HCT116 (cell line): Measurements from ENCODE around the gene KLHL6. TPM values are rescaled to one million over a fixed set of nuclear protein-coding genes. Genes with fewer than 3 reads are reported as not detected.

Experiments used
- ATAC-seq: fragments of 200-7000 bp; cut with Tn5 transposase; 2 replicates; pipeline ENCODE4 v1.9.1; 2020; ENCODE audit warnings: mild to moderate bottlenecking, moderate library complexity
- BruUV-seq: library from RNA; stranded (reverse); fragments of 400-500 nt; replicated peaks from 2 replicates; lab custom pipeline; 2021; lab: Mats Ljungman, UMichigan
- CTCF ChIA-PET: fragments of 300-600 bp; sonication (Branson Sonifier 250); formaldehyde crosslinking; loops from one replicate; lab custom pipeline; 2021; ENCODE audit warnings: antibody characterized with exemption; lab: Charles Lee
- POLR2A ChIA-PET: fragments of 300-600, 350-600 bp; sonication (Branson Sonifier 250); formaldehyde crosslinking; loops from one replicate; lab custom pipeline; 2021; ENCODE audit warnings: antibody characterized with exemption; lab: Charles Lee
- RAD21 ChIA-PET, 2 experiments: fragments of 300-600 bp; sonication (Branson Sonifier 250); formaldehyde crosslinking; loops; one replicate each; lab custom pipeline; 2023; ENCODE audit warnings: low total read pairs in 2 of 2; ENCODE audit not compliant: uncharacterized antibody in 2 of 2, unreplicated experiment in 2 of 2, low non-redundant PET in 1 of 2; lab: Charles Lee
- DNase-seq: peaks from one replicate; pipeline ENCODE4 v3.0.0-alpha.2; 2010; ENCODE audit warnings: low read depth, low spot score
- H2AFZ ChIP-seq: fragments of 200-600 bp; shearing (Covaris generic), sonication (generic); 2 replicates; pipeline ENCODE4 v1.6.1; 2017; ENCODE audit warnings: low read depth, mixed run types, mixed read lengths, antibody characterized with exemption, low read length; ENCODE audit not compliant: poor library complexity, severe bottlenecking
- H3K27ac ChIP-seq: 2 replicates; pipeline ENCODE4 v1.5.1; 2012; ENCODE audit warnings: low read depth, low read length
- H3K27me3 ChIP-seq: fragments of 200-600 bp; sonication (generic); 2 replicates; pipeline ENCODE4 v1.6.1; 2016; ENCODE audit warnings: mixed run types, low read length, mixed read lengths; ENCODE audit not compliant: insufficient read depth
- H3K36me3 ChIP-seq, 2 experiments: fragments of 200-500 bp in 1 of 2; fragments of 200-600 bp in 1 of 2; sonication (Bioruptor generic) in 1 of 2; sonication (generic) in 1 of 2; 2 replicates each; pipeline versions ENCODE4 v1.5.1 to v1.6.1; 2014 to 2016; ENCODE audit warnings: low read length in 2 of 2, inconsistent platforms in 1 of 2, mixed read lengths in 1 of 2, mixed run types in 1 of 2; ENCODE audit not compliant: insufficient read depth in 2 of 2, control insufficient read depth in 1 of 2
- H3K4me1 ChIP-seq, 2 experiments: fragments of 200-600 bp in 1 of 2; sonication (generic) in 1 of 2; 2 replicates each; pipeline versions ENCODE4 v1.5.1 to v1.6.1; 2012 to 2017; ENCODE audit warnings: low read length in 2 of 2, inconsistent platforms in 1 of 2, mild to moderate bottlenecking in 1 of 2, mixed read lengths in 1 of 2, mixed run types in 1 of 2, moderate library complexity in 1 of 2; ENCODE audit not compliant: insufficient read depth in 2 of 2, control insufficient read depth in 1 of 2
- H3K4me2 ChIP-seq: fragments of 200-600 bp; sonication (generic); 2 replicates; pipeline ENCODE4 v1.6.1; 2017; ENCODE audit warnings: mixed run types, low read length, mixed read lengths
- H3K4me3 ChIP-seq, 2 experiments: fragments of 200-600 bp in 1 of 2; sonication (generic) in 1 of 2; replicated peaks in 1 of 2; 2 replicates each; pipeline ENCODE4 v1.5.1; 2011 to 2016; ENCODE audit warnings: low read length in 2 of 2, control low read depth in 1 of 2, low read depth in 1 of 2, mild to moderate bottlenecking in 1 of 2, mixed read lengths in 1 of 2, mixed run types in 1 of 2
- H3K79me2 ChIP-seq: fragments of 200-600 bp; sonication (generic); 2 replicates; pipeline ENCODE4 v1.6.1; 2017; ENCODE audit warnings: mild to moderate bottlenecking, mixed run types, low read length, moderate library complexity, mixed read lengths; ENCODE audit not compliant: insufficient read depth
- H3K9ac ChIP-seq: fragments of 200-600 bp; sonication (generic); 2 replicates; pipeline ENCODE4 v1.6.1; 2016; ENCODE audit warnings: low read length, mixed read lengths
- H3K9me2 ChIP-seq: fragments of 200-600 bp; sonication (generic), shearing (Covaris generic); 2 replicates; pipeline ENCODE4 v1.6.1; 2017; ENCODE audit warnings: mixed run types, mild to moderate bottlenecking, moderate library complexity; ENCODE audit not compliant: insufficient read depth
- H3K9me3 ChIP-seq, 2 experiments: fragments of 200-500 bp in 1 of 2; fragments of 200-600 bp in 1 of 2; sonication (Bioruptor generic) in 1 of 2; sonication (generic) in 1 of 2; 2 replicates each; pipeline ENCODE4 v1.6.1; 2014 to 2017; ENCODE audit warnings: low read length in 2 of 2, mixed read lengths in 2 of 2, inconsistent platforms in 1 of 2, low read depth in 1 of 2, mild to moderate bottlenecking in 1 of 2, mixed run types in 1 of 2, moderate library complexity in 1 of 2; ENCODE audit not compliant: control insufficient read depth in 1 of 2, insufficient read depth in 1 of 2
- H4K20me1 ChIP-seq: fragments of 200-600 bp; sonication (generic), shearing (Covaris generic); 2 replicates; pipeline ENCODE4 v1.6.1; 2017; ENCODE audit warnings: mixed run types, mild to moderate bottlenecking, moderate library complexity; ENCODE audit not compliant: insufficient read depth
- CBX3 ChIP-seq: IDR thresholded peaks from 2 replicates; pipeline ENCODE4 v1.6.1; 2012; ENCODE audit warnings: low read depth
- CEBPB ChIP-seq: IDR thresholded peaks from 2 replicates; pipeline ENCODE4 v1.6.1; 2012; ENCODE audit warnings: low read depth
- EGR1 ChIP-seq: IDR thresholded peaks from 2 replicates; pipeline ENCODE4 v1.6.1; 2012; ENCODE audit warnings: low read depth
- ELF1 ChIP-seq: IDR thresholded peaks from 2 replicates; pipeline ENCODE4 v1.6.1; 2012; ENCODE audit warnings: low read depth, borderline replicate concordance
- EZH2 ChIP-seq: fragments of 200-600 bp; sonication (generic); IDR thresholded peaks from 2 replicates; pipeline ENCODE4 v1.6.1; 2017; ENCODE audit warnings: antibody characterized with exemption, mixed run types
- EZH2phosphoT487 ChIP-seq: fragments of 200-600 bp; IDR thresholded peaks from 2 replicates; pipeline ENCODE4 v1.6.1; 2018; ENCODE audit warnings: antibody characterized with exemption, borderline replicate concordance
- FOSL1 ChIP-seq: IDR thresholded peaks from 2 replicates; pipeline ENCODE4 v1.6.1; 2012; ENCODE audit warnings: low read depth
- JUND ChIP-seq: IDR thresholded peaks from 2 replicates; pipeline ENCODE4 v1.6.1; 2012
- POLR2A ChIP-seq: IDR thresholded peaks from 2 replicates; pipeline ENCODE4 v1.7.0; 2011; ENCODE audit warnings: borderline replicate concordance; ENCODE audit not compliant: insufficient read depth, insufficient read length; ENCODE audit errors: extremely low read depth
- POLR2AphosphoS5 ChIP-seq: IDR thresholded peaks from 2 replicates; pipeline ENCODE4 v1.6.1; 2011; ENCODE audit warnings: mild to moderate bottlenecking, low read depth, low read length, moderate library complexity
- SIN3A ChIP-seq: IDR thresholded peaks from 2 replicates; pipeline ENCODE4 v1.6.1; 2012; ENCODE audit warnings: low read depth
- SP1 ChIP-seq: IDR thresholded peaks from 2 replicates; pipeline ENCODE4 v1.6.1; 2012; ENCODE audit warnings: low read depth
- SRF ChIP-seq: IDR thresholded peaks from 2 replicates; pipeline ENCODE4 v1.6.1; 2012; ENCODE audit warnings: low read depth
- TCF7L2 ChIP-seq: IDR thresholded peaks from 2 replicates; pipeline ENCODE4 v1.7.0; 2011; ENCODE audit warnings: borderline replicate concordance, inconsistent platforms; ENCODE audit not compliant: insufficient read depth, insufficient read length; ENCODE audit errors: extremely low read depth
- ZBTB33 ChIP-seq: IDR thresholded peaks from 2 replicates; pipeline ENCODE4 v1.6.1; 2011; ENCODE audit warnings: mild to moderate bottlenecking, low read length, moderate library complexity; ENCODE audit not compliant: insufficient replicate concordance; ENCODE audit errors: extremely low read depth
- ZNF274 ChIP-seq: fragments of 200-500 bp; sonication (Bioruptor generic); IDR thresholded peaks from 2 replicates; pipeline ENCODE4 v1.6.1; 2014; ENCODE audit warnings: mild to moderate bottlenecking, low read depth, low read length, inconsistent platforms
- intact Hi-C: fragments of 100-400 bp; cut with micrococcal nuclease; formaldehyde crosslinking; loops from 2 replicates; pipeline ENCODE4 v1.10.0; 2022
- total RNA-seq: library from RNA; stranded (reverse); gene quantifications from one replicate; pipeline ENCODE4 v1.2.1, GENCODE V29; 2021; ENCODE audit not compliant: unreplicated experiment

The KLHL6 gene
- total RNA-seq, 1 experiment from 2014 or later: 0.15 TPM

DNA sequence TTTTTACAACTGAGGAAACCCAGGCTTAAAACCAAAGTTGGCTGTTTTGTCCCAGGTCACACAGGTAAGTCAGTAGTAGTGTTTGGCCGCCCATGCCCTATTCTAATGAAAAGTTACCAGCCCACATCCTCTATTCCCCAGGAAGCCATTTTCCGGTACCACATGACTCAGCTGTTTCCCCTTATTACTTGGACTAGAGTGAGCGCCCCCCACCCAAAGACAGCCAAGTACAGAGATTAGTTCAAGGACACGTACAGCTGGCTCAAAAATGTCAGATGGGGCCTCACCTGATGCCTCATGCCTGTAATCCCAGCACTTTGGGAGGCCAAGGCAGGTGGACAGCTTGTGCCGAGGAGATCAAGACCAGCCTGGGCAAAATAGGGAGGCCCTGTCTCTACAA, 8.5 kb upstream of the KLHL6 start:
- intact Hi-C loops: no loop called here
- no peaks in the 10 kb centered on the region for H3K9me2 ChIP-seq
- CTCF ChIA-PET: no interaction called here

GRCh38 chr3:183563536-183563874, 8.0 kb upstream of the KLHL6 start:
- H3K27me3 ChIP-seq: no peaks in the 10 kb centered on the region
- no peak for ATAC-seq
- no peak overlapping the region for H2AFZ ChIP-seq
- ChIA-PET POLR2A (no interaction called here), RAD21 (no interaction called here), CTCF (no interaction called here)
- no TSS peak for BruUV-seq
- H3K4me2 ChIP-seq: no peak overlapping the region
- H3K36me3 ChIP-seq: no peaks in the 10 kb centered on the region
- no peaks in the 10 kb centered on the region for H3K79me2 ChIP-seq
- H3K27ac ChIP-seq: no peak overlapping the region
- no peak overlapping the region for H3K9ac ChIP-seq
- H4K20me1 ChIP-seq: no peaks in the 10 kb centered on the region
- no peaks in the 10 kb centered on the region for H3K9me2 ChIP-seq
- H3K9me3 ChIP-seq: no peaks in the 10 kb centered on the region
- no peak for DNase-seq
- intact Hi-C loops: no loop called here
- H3K4me1 ChIP-seq: no peaks in the 10 kb centered on the region
- no peak for TF ChIP-seq ELF1
- TF ChIP-seq POLR2A: no peak
- TF ChIP-seq POLR2AphosphoS5: no peak
- TF ChIP-seq SRF: no peak
- no peak for TF ChIP-seq ZBTB33
- no peak for TF ChIP-seq CEBPB
- no peak for TF ChIP-seq FOSL1
- no peak for TF ChIP-seq EGR1
- no peak for TF ChIP-seq JUND
- no peak for TF ChIP-seq SP1
- TF ChIP-seq SIN3A: no peak
- no peak for TF ChIP-seq ZNF274
- TF ChIP-seq EZH2: no peak
- TF ChIP-seq, all 23 proteins: peak for 0
- no peak overlapping the region for H3K4me3 ChIP-seq

More for the DNA sequence above, 8.5 kb upstream of the KLHL6 start:
- ATAC-seq: no peak
- H3K4me2 ChIP-seq: no peak overlapping the region
- H3K4me1 ChIP-seq: no peaks in the 10 kb centered on the region
- no peaks in the 10 kb centered on the region for H3K27me3 ChIP-seq
- BruUV-seq: no TSS peak
- no peaks in the 10 kb centered on the region for H3K79me2 ChIP-seq
- RAD21 ChIA-PET: no interaction called here
- TF ChIP-seq FOSL1 (no peak), CBX3 (no peak), CEBPB (no peak), EZH2phosphoT487 (no peak), TCF7L2 (no peak), ELF1 (no peak), ZBTB33 (no peak)
- TF ChIP-seq, all 23 proteins: peak for 0
- Histone ChIP-seq H3K36me3 (no peaks in the 10 kb centered on the region), H2AFZ (no peak overlapping the region), H3K27ac (no peak overlapping the region), H3K9me3 (no peaks in the 10 kb centered on the region), H3K9ac (no peak overlapping the region), H4K20me1 (no peaks in the 10 kb centered on the region), H3K4me3 (no peak overlapping the region)
- POLR2A ChIA-PET: interaction anchor here (1.3 kb wide), 1 partner anchor 11 kb away, joined by 6 read pairs; no protein-coding TSS in a partner anchor
- DNase-seq: no peak
